Bronchial epithelial cell (primary cell): ENCODE measurements around the gene DBN1. TPM values are rescaled to one million over a fixed set of nuclear protein-coding genes. Genes with fewer than 3 reads are reported as not detected.
A peak's percentile ranks its signal among the peaks of the same experiment; 100 is the strongest.

Experiments
- DNase-seq: peaks from one replicate; pipeline ENCODE4 v3.0.0-alpha.2; 2010; ENCODE audit warnings: low read depth
- FAIRE-seq: peaks from 2 replicates; lab custom pipeline; 2011; peaks lifted over from hg19 to GRCh38; lab: Jason Lieb, UNC
- H3K27me3 ChIP-seq: 2 replicates; pipeline ENCODE4 v1.5.1; 2011; ENCODE audit warnings: low read length; ENCODE audit not compliant: control insufficient read depth, insufficient read depth
- H3K36me3 ChIP-seq: 2 replicates; pipeline ENCODE4 v1.5.1; 2011; ENCODE audit warnings: low read length; ENCODE audit not compliant: control insufficient read depth, insufficient read depth
- H3K4me3 ChIP-seq: 2 replicates; pipeline ENCODE4 v1.5.1; 2011; ENCODE audit warnings: mild to moderate bottlenecking, low read depth, low read length, control low read depth
- CTCF ChIP-seq: IDR thresholded peaks from 2 replicates; pipeline ENCODE4 v1.5.1; 2011; ENCODE audit warnings: mild to moderate bottlenecking, moderate library complexity, low read length, control low read depth, inconsistent platforms; ENCODE audit not compliant: insufficient read depth, severe bottlenecking
- total RNA-seq: library from RNA; depleted of rRNA; stranded (reverse); fragments of >200 nt; gene quantifications from 2 replicates; pipeline ENCODE4 v1.2.1, GENCODE V29; 2014

Gene DBN1
- total RNA-seq, 1 donor from 2014 or later = 58.7 TPM

DNA sequence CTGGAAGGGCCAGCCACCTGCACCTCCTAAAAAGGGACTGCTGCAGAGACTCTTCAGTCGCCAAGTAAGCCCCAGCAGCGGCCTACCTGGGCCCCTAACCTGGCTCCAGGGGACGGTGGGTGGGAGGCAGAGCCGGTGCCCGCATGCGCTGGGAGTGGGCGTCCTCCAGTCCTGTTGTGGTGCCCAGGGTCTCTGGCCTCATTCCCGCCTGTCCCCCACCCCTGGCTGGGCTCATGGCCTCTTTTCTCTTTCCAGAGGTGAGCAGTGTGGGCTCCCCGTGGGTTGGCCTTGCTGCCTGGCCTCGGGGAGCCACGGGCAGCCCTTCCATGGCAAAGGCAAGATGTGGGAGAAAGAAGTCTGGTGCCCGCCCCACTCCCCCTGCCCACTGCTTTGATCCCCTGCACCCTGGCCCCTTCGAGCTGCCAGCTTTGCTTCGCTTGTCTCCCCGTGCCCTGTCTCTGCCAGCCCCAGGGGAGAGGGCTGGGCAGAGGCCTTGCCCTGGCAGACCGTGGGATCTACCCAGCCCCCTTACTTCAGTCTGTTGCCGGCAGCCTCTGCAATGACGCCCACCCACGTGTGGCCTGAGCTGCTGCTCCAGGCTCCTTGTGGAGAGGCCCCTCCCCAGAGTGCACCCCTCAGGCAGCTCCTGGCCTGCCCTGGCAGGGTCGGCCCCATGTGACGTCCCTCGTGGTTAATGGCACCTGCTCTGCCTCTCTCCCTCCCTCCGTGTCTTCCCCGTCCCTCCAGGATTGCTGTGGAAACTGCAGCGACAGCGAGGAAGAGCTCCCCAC, 32.2 kb downstream of the DBN1 start:
- Histone ChIP-seq H3K27me3 (no peaks in the 10 kb centered on the region), H3K4me3 (no peak overlapping the region), H3K36me3 (peaks cover 2% of the 10 kb centered on the region)
- DNase-seq (no peak), FAIRE-seq (no peak)
- TF ChIP-seq CTCF = no peak

DNA sequence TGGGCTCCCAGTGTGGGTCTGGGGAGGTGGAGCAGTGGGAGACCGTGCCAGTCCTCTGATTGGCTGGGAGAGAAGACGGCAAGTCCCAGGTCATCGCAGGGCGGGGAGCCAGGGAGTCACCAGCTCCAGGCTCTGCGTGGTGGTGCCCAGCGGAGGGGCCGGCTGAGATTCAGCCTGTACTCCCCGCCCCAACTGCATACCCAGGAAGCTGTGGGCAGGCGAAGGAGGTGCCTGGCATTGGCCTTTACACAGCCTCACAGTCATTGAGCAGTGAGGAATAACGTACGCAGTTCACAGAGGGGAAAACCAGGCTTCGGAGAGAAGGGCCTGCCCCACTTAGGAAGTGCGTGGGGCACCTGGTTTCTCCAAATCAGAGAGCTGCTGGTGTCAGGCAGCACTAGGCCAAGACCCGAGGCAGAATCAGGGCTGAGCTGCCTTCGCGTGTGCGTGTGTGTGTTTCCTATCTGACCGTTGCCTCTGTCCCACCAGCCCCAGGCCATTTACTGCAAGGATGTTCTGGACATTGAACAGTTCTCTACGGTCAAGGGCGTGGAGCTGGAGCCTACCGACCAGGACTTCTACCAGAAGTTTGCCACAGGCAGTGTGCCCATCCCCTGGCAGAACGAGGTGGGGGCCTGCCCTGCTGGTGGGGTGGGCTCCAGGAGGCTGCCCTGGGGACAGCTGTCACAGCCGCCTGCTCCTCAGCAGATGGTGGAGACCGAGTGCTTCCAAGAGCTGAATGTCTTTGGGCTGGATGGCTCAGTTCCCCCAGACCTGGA, 33.0 kb downstream of the DBN1 start:
- Histone ChIP-seq H3K27me3 (no peaks in the 10 kb centered on the region), H3K36me3 (peaks cover 3% of the 10 kb centered on the region), H3K4me3 (no peak overlapping the region)
- TF ChIP-seq CTCF = no peak
- FAIRE-seq = peak; percentile 47
- DNase-seq = no peak

- TF ChIP-seq CTCF = no peak
- no peak overlapping the region for H3K4me3 ChIP-seq
- DNase-seq = no peak
- H3K27me3 ChIP-seq = no peaks in the 10 kb centered on the region
- FAIRE-seq = peak; percentile 18
- H3K36me3 ChIP-seq = peaks cover 7% of the 10 kb centered on the region
Measured at GRCh38 chr5:177439518-177440053, 33.8 kb downstream of the DBN1 start.

GRCh38 chr5:177438468-177438867, 35.0 kb downstream of the DBN1 start:
- peaks cover 12% of the 10 kb centered on the region for H3K36me3 ChIP-seq
- no peak for TF ChIP-seq CTCF
- H3K27me3 ChIP-seq = no peaks in the 10 kb centered on the region
- DNase-seq (no peak), FAIRE-seq (no peak)
- H3K4me3 ChIP-seq = no peak overlapping the region

GRCh38 chr5:177437623-177438022, 35.8 kb downstream of the DBN1 start:
- Histone ChIP-seq H3K36me3 (peaks cover 18% of the 10 kb centered on the region), H3K4me3 (no peak overlapping the region), H3K27me3 (no peaks in the 10 kb centered on the region)
- FAIRE-seq (peak; percentile 32), DNase-seq (no peak)
- no peak for TF ChIP-seq CTCF
